ENCODE data around the gene ADAMTS10. TPM values are rescaled to one million over a fixed set of nuclear protein-coding genes. Genes with fewer than 3 reads are reported as not detected.
A peak's percentile ranks its signal among the peaks of the same experiment; 100 is the strongest.

The ADAMTS10 gene
- total RNA-seq, 1 experiment from 2014 or later: 26.5 TPM

GRCh38 chr19:8558325-8558724, 52.2 kb downstream of the ADAMTS10 start:
- no peaks in the 10 kb centered on the region for H3K9me3 ChIP-seq (ENCODE audit: control insufficient read depth, low read depth, low read length)
- H3K23me2 ChIP-seq (ENCODE audit: insufficient read length, low read depth, low read length, poor library complexity, severe bottlenecking): no peaks in the 10 kb centered on the region
- Mint-ChIP-seq H3K27me3 (ENCODE audit: low read depth) (peaks cover 11% of the 10 kb centered on the region), H3K4me3 (peak overlapping the region in 1 of 2 experiments; percentile 40; a peak in 1 of 5 replicates), H3K27ac (no peak overlapping the region), H3K4me1 (peaks cover 2 to 8% of the 10 kb centered on the region in 2 experiments), H3K36me3 (ENCODE audit: insufficient read depth in 1 of 3, low read depth in 3 of 3) (no peaks in the 10 kb centered on the region), H3K9me3 (no peaks in the 10 kb centered on the region)
- H2BK5ac ChIP-seq (ENCODE audit: insufficient read length, low read length): no peak overlapping the region
- no peak overlapping the region for H3K14ac ChIP-seq (ENCODE audit: insufficient read depth, low read length)
- no peak overlapping the region for H4K8ac ChIP-seq (replicated peaks; ENCODE audit: insufficient read length, low read depth, low read length)
- no peak overlapping the region for H2BK15ac ChIP-seq (ENCODE audit: low read depth, low read length)
- no peak overlapping the region for H4K91ac ChIP-seq (ENCODE audit: insufficient read length, low read depth, low read length)
- H4K5ac ChIP-seq (ENCODE audit: insufficient read length, low read depth, low read length): no peak overlapping the region
- H3K27ac ChIP-seq (ENCODE audit: insufficient read length, low read depth, low read length): no peak overlapping the region
- H2AFZ ChIP-seq (ENCODE audit: low read length): no peak overlapping the region
- H3K79me1 ChIP-seq (ENCODE audit: insufficient read depth, low read depth, low read length, poor library complexity, severe bottlenecking): no peaks in the 10 kb centered on the region
- H2BK12ac ChIP-seq (ENCODE audit: insufficient read length, low read depth, low read length): no peak overlapping the region
- no CpG with 5 or more reads among the region's 2 CpGs for WGBS (ENCODE audit: extremely low coverage, insufficient read length, low lambda C conversion rate)
- no peaks in the 10 kb centered on the region; the same call in 1 of the 2 replicates for H3K4me1 ChIP-seq (ENCODE audit: insufficient read depth, low read length)
- H3K27me3 ChIP-seq (ENCODE audit: insufficient read depth, low read length): no peaks in the 10 kb centered on the region
- H2BK20ac ChIP-seq (ENCODE audit: low read depth, low read length, poor library complexity, severe bottlenecking): no peak overlapping the region
- H3K79me2 ChIP-seq (ENCODE audit: insufficient read depth, low read length): no peaks in the 10 kb centered on the region
- H3K18ac ChIP-seq (ENCODE audit: insufficient read length, low read depth, low read length): no peak overlapping the region
- H3K4me2 ChIP-seq (ENCODE audit: insufficient read depth, insufficient read length, low read length): no peak overlapping the region
- H3K56ac ChIP-seq (ENCODE audit: insufficient read length, low read depth, low read length): no peak overlapping the region
- no peak overlapping the region for H2BK120ac ChIP-seq (ENCODE audit: low read depth, low read length, poor library complexity, severe bottlenecking)
- H3T11ph ChIP-seq (ENCODE audit: low read length): no peak overlapping the region
- no peak for TF ChIP-seq CTCF (conservative IDR thresholded peaks at IDR 0.05)
- H4K20me1 ChIP-seq (ENCODE audit: control insufficient read depth, insufficient read depth, insufficient read length): no peaks in the 10 kb centered on the region
- no peak for DNase-seq
- H2AK5ac ChIP-seq (ENCODE audit: insufficient read length, low read length): no peak overlapping the region
- H3K23ac ChIP-seq (ENCODE audit: insufficient read length, low read depth, low read length): no peak overlapping the region
- no peak overlapping the region for H3K4ac ChIP-seq (ENCODE audit: low read depth, low read length)
- H3K9ac ChIP-seq (ENCODE audit: extremely low read depth, insufficient read length, low read length): no peak overlapping the region

All from H9 (cell line).